Activated T-helper 1 cell treated with anti-CD3 and anti-CD28 coated beads, Interleukin-12 subunit alpha, Interleukin-12 subunit beta, Interleukin-2, Interleukin-4 antibody, amounts not matched to agents 30 ng/mL and 10 ng/mL and 1 ng/mL, durations not matched to agents 14 hours and 24 hours and 36 hours (primary cell): ENCODE data around the gene ACO2. TPM values are rescaled to one million over a fixed set of nuclear protein-coding genes. Genes with fewer than 3 reads are reported as not detected.

Source experiments
- DNase-seq: peaks from one replicate; pipeline ENCODE4 v3.0.0; 2021; ENCODE audit warnings: low spot score
- H3K27ac Mint-ChIP-seq: one replicate; pipeline ENCODE4 v1.8.0; 2021; ENCODE audit warnings: mild to moderate bottlenecking, mixed read lengths
- H3K27me3 Mint-ChIP-seq: one replicate; pipeline ENCODE4 v1.8.0; 2022; ENCODE audit warnings: mild to moderate bottlenecking, moderate library complexity, mixed read lengths; ENCODE audit not compliant: insufficient read depth
- H3K36me3 Mint-ChIP-seq: one replicate; pipeline ENCODE4 v1.8.0; 2021; ENCODE audit warnings: low read depth, mixed read lengths
- H3K4me1 Mint-ChIP-seq: one replicate; pipeline ENCODE4 v1.8.0; 2021; ENCODE audit warnings: low read depth, mixed read lengths
- H3K4me3 Mint-ChIP-seq: one replicate; pipeline ENCODE4 v1.8.0; 2021; ENCODE audit warnings: mild to moderate bottlenecking, moderate library complexity, mixed read lengths
- H3K9me3 Mint-ChIP-seq: one replicate; pipeline ENCODE4 v1.8.0; 2021; ENCODE audit warnings: mixed read lengths
- intact Hi-C: fragments of 100-400 bp; cut with micrococcal nuclease; formaldehyde crosslinking; loops from one replicate; pipeline ENCODE4 v1.15.1; 2024
- total RNA-seq: library from RNA; stranded (reverse); gene quantifications from 2 replicates; pipeline ENCODE4 v1.2.3, GENCODE V29; 2022

ACO2 gene
- total RNA-seq, 1 donor from 2014 or later = 101 TPM

DNA sequence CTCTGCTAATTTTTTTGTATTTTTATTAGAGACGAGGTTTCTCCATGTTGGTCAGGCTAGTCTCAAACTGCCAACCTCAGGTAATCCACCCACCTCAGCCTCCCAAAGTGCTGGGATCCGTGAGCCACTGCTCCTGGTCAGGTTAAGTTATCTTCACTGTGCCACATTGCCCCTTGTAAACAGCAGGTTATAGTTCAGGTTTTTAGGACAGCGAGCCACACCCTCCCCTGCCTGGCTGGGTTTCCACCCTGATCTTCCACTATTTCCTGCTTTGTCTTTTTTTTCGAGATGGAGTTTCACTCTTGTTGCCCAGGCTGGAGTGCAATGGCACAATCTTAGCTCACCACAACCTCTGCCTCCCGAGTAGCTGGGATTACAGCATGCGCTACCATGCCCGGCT lies 16.1 kb downstream of the ACO2 start:
- no peaks in the 10 kb centered on the region for H3K36me3 Mint-ChIP-seq
- intact Hi-C loops = no loop called here
- H3K9me3 Mint-ChIP-seq = no peaks in the 10 kb centered on the region
- no peaks in the 10 kb centered on the region for H3K27me3 Mint-ChIP-seq
- no peak overlapping the region for H3K27ac Mint-ChIP-seq
- DNase-seq = no peak
- peaks cover 17% of the 10 kb centered on the region for H3K4me1 Mint-ChIP-seq
- H3K4me3 Mint-ChIP-seq = no peak overlapping the region

DNA sequence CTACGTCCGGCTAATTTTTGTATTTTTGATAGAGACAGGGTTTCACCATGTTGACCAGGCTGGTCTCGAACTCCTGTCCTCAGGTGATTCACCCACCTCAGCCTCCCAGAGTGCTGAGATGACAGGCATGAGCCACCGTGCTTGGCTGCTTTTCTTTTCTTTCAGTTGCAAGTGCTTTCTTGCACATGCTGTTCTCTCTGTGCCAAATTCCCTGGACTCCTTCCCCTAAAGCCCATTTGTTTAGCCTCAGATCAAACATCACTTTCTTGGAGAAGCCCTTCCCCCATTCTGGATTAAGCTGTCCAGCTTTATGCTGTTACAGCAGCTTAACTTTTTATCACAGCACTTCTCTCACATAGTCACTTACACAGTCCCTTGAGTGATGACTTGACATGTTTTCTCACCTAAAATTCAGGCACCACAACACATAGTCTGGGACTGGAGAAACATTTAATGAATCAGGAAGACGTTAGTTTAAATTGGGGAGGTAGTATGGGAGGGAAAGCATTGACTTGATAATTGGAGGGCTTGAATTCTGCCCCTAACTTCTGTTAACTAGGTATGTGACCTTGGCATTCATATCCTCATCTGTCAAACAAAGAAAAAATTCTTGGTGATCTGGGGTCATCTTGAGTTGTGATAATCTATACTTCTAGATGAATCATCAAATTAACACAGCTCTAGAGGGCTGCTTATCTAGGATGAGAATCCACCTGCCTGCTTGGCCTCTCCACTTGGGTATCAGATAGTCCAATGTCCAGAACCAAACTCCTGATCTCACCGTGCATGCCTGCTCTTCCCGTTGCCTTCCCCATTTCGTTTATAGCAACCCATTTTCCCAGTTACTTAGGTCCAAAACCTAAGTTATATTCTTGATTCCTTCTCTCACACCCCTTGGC lies 18.4 kb downstream of the ACO2 start:
- Mint-ChIP-seq H3K4me1 (peaks cover 11% of the 10 kb centered on the region), H3K27ac (peak overlapping the region; percentile 2), H3K27me3 (no peaks in the 10 kb centered on the region), H3K36me3 (peaks cover 3% of the 10 kb centered on the region), H3K9me3 (no peaks in the 10 kb centered on the region), H3K4me3 (no peak overlapping the region)
- DNase-seq = no peak
- intact Hi-C loops = no loop called here

DNA sequence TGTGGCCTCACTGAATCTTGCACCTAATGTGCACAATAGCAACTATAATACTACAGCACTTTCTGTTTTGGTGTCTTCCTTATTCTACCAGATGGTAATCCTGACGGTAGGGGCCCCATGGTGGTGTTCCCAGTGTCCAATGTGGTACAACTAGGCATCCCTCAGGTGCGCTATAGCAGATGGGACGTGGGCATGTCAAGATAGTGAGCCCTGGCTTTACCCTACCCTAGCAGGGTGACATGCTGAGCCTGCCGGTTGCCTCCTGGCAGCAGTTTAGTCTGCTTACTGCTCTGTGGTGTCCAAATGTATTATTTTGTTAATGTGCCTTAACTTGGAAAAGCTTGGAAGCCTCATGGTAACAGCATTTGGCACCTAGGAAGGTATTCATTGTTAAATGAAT lies 19.2 kb downstream of the ACO2 start:
- peaks cover 6% of the 10 kb centered on the region for H3K4me1 Mint-ChIP-seq
- peaks cover 3% of the 10 kb centered on the region for H3K36me3 Mint-ChIP-seq
- intact Hi-C loops = no loop called here
- H3K9me3 Mint-ChIP-seq = no peaks in the 10 kb centered on the region
- no peak for DNase-seq
- no peaks in the 10 kb centered on the region for H3K27me3 Mint-ChIP-seq
- no peak overlapping the region for H3K27ac Mint-ChIP-seq
- H3K4me3 Mint-ChIP-seq = no peak overlapping the region

DNA sequence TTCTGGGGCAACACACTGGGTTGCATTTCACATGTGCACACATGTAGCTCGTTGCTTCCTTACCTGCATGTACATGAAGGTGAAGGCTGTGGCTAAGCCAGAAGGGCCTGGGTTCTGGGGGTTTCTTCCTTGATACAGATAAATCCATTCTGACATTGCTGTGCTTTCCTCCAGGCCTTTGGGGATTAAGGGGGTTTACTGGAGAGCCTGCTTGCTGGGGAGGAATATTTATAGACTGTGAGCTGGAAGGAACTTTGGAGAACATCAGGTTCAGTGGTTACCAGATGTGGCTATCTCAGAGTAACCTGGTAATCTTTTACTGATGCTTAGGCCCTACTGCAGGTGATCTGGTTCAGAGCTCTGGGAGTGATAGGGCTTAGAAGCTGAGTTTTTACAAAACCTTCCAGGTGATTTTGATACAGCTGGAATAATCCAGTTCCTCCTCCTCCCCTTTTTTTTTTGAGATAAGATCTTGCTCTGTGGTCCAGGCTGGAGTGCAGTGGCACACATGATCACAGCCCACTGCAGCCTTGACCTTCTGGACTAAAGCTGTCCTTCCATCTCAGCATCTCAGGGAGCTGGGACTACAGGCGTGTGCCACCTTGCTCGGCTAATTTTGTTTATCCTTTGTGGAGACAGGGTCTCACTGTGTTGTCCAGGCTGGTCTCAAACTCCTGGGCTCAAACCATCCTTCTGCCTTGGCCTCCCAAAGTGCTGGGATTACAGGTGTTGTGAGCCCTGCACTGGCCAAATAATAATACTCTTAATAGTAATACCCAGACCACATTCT lies 19.9 kb downstream of the ACO2 start:
- peaks cover 3% of the 10 kb centered on the region for H3K36me3 Mint-ChIP-seq
- H3K4me3 Mint-ChIP-seq = no peak overlapping the region
- H3K9me3 Mint-ChIP-seq = no peaks in the 10 kb centered on the region
- H3K27me3 Mint-ChIP-seq = no peaks in the 10 kb centered on the region
- intact Hi-C loops = no loop called here
- no peak overlapping the region for H3K27ac Mint-ChIP-seq
- no peak for DNase-seq
- peaks cover 3% of the 10 kb centered on the region for H3K4me1 Mint-ChIP-seq

DNA sequence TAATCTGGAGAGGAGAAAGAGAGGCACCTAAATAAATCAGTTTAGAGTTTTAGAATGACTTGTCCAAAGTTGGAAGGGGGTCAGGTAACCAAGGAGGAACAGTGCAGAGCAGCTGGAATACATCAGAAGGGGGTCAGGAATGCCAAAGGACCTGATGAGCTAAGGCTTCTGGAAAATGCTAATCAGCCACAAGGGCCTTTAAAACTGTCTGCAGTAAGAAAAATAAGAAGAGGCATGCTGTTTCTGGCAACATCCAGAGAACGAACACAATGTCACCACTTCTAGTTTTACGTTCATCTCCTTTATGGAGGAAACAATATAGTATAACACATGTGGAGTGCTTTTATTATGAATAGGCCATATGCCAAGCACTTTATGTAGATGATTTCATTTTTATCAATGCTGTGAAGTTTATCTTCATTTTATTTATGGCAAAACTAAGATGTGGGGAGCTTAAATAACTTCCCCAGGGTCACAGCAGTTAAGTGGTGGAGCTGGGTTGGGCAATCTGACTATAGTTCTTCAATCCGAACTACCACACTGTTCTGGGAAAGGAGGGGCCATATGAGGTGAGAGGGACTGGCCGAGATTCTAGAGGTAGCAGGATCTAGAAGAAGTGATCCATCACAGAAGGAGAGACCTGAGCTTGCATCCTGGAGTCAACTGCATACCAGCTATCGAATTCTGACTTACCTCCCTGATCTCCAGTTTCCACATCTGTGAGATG lies 22.6 kb downstream of the ACO2 start:
- no peak for DNase-seq
- H3K36me3 Mint-ChIP-seq = peaks cover 3% of the 10 kb centered on the region
- H3K4me3 Mint-ChIP-seq = no peak overlapping the region
- H3K27me3 Mint-ChIP-seq = no peaks in the 10 kb centered on the region
- intact Hi-C loops = no loop called here
- H3K27ac Mint-ChIP-seq = no peak overlapping the region
- no peaks in the 10 kb centered on the region for H3K9me3 Mint-ChIP-seq
- H3K4me1 Mint-ChIP-seq = no peaks in the 10 kb centered on the region

DNA sequence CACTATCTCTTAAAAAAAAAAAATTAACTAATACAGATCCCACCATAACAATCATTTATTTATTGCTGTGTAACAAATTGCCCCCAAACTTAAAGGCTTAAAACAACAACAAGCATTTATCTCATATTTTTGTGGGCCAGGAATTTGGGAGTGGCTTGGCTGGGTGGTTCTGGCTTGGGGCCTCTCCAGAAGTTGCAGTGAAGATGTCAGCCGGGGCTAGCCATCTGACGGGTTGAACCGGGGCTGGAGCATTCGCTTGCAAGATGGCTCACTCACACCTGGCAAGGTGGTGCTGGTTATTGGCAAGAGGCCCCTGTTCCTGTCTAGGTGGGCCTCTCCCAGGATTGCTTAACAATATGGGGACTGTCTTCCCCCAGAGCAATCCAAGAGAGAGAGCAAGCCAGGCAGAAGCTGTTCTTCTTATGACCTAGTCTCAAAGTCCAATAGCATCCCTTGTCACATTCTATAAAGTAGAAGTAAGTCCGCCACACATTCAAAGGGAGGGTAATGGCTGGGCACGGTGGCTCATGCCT lies 29.5 kb downstream of the ACO2 start:
- no peak overlapping the region for H3K4me3 Mint-ChIP-seq
- no peaks in the 10 kb centered on the region for H3K9me3 Mint-ChIP-seq
- H3K36me3 Mint-ChIP-seq = peaks cover 6% of the 10 kb centered on the region
- H3K4me1 Mint-ChIP-seq = no peaks in the 10 kb centered on the region
- intact Hi-C loops = no loop called here
- no peak for DNase-seq
- no peaks in the 10 kb centered on the region for H3K27me3 Mint-ChIP-seq
- H3K27ac Mint-ChIP-seq = no peak overlapping the region

DNA sequence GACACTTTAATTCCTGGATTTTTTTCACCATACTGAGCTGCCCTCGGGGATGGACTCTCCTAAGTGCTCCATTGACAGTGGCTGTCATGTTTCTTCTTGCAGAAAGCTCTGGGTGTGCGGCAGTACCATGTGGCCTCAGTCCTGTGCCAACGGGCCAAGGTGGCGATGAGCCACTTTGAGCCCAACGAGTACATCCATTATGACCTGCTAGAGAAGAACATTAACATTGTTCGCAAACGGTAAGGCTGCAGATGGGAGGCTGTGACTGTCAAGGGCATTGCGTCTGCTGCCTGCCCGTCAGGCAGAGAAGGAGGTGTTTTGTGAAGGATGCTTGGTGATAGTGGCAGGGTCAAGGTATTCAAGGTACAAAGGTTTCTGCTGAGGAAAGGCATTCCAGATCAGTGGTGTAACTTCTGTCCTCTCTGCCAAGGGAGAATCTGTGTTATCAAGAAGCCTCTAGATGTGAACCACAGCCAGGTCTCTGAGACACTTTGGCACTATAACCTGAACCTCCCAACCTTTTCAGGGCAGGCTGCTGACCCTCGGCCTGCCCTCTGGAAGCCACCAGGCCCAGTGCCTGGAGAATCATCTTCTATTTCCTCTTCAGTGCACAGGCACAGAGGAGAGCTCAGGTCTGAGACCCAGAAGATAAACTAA lies 30.8 kb downstream of the ACO2 start:
- no peaks in the 10 kb centered on the region for H3K4me1 Mint-ChIP-seq
- H3K27ac Mint-ChIP-seq = no peak overlapping the region
- no peak for DNase-seq
- H3K27me3 Mint-ChIP-seq = no peaks in the 10 kb centered on the region
- no peak overlapping the region for H3K4me3 Mint-ChIP-seq
- no peaks in the 10 kb centered on the region for H3K9me3 Mint-ChIP-seq
- peaks cover 6% of the 10 kb centered on the region for H3K36me3 Mint-ChIP-seq
- intact Hi-C loops = no loop called here

DNA sequence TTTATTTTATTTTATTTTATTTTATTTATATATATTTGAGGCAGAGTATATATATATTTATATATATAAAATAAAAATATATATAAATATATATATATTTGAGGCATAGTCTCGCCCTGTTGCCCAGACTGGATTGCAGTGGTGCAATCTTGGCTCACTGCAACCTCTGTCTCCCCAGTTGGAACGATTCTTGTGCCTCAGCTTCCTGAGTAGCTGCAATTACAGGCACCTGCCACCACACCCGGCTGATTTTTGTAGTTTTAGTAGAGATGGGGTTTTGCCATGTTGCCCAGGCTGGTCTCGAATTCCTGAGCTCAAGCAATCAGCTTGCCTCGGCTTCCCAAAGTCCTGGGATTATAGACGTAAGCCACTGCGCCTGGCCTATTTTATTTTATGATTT lies 31.4 kb downstream of the ACO2 start:
- H3K27me3 Mint-ChIP-seq = no peaks in the 10 kb centered on the region
- peaks cover 6% of the 10 kb centered on the region for H3K36me3 Mint-ChIP-seq
- H3K27ac Mint-ChIP-seq = no peak overlapping the region
- H3K9me3 Mint-ChIP-seq = no peaks in the 10 kb centered on the region
- no peak for DNase-seq
- intact Hi-C loops = no loop called here
- H3K4me1 Mint-ChIP-seq = no peaks in the 10 kb centered on the region
- H3K4me3 Mint-ChIP-seq = no peak overlapping the region

DNA sequence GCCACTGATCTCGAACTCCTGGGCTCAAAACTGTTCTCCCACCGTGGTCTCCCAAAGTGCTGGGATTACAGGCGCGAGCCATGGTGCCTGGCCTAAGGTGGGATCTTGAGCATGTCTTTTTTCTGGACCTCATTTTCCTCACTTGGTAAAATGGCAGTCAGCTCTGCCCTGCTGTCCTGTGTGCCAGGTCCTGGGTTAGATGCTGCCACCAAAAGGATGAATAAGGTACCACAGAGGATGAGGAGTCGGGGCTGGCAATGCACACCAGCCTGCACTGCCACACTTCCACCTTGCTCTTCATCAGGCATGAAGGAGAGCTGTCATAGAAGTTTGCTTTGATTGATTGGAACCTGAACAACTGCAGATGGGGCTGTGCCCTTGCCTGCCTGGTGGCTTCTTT lies 32.3 kb downstream of the ACO2 start:
- Mint-ChIP-seq H3K4me3 (no peak overlapping the region), H3K9me3 (no peaks in the 10 kb centered on the region), H3K27me3 (no peaks in the 10 kb centered on the region), H3K4me1 (no peaks in the 10 kb centered on the region), H3K27ac (no peak overlapping the region), H3K36me3 (peaks cover 6% of the 10 kb centered on the region)
- DNase-seq = no peak
- intact Hi-C loops = loop anchor here (1.0 kb wide), 1 partner anchor 97 kb away; no protein-coding TSS in a partner anchor

DNA sequence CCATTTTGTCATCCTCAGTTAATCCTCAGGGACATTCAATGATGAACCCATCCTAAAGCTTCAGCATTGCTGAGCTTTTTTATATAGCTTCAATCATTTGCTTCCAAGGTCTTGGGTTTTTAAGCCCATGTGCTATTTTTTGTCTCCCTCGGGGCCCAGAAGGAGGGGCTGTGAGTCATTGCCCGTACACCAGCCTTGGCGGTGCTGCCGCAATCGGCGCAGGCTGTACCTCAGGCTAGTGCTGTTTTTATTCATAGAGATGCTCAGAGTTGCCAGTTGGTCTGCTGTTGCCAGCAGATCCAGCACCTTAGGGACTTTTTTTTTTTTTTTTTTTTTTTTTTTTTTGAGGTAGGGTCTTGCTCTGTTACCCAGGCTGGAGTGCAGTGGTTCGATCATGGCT lies 35.5 kb downstream of the ACO2 start:
- Mint-ChIP-seq H3K27me3 (no peaks in the 10 kb centered on the region), H3K27ac (no peak overlapping the region), H3K9me3 (no peaks in the 10 kb centered on the region), H3K4me3 (no peak overlapping the region), H3K4me1 (no peaks in the 10 kb centered on the region), H3K36me3 (peaks cover 16% of the 10 kb centered on the region)
- DNase-seq = no peak
- intact Hi-C loops = no loop called here

DNA sequence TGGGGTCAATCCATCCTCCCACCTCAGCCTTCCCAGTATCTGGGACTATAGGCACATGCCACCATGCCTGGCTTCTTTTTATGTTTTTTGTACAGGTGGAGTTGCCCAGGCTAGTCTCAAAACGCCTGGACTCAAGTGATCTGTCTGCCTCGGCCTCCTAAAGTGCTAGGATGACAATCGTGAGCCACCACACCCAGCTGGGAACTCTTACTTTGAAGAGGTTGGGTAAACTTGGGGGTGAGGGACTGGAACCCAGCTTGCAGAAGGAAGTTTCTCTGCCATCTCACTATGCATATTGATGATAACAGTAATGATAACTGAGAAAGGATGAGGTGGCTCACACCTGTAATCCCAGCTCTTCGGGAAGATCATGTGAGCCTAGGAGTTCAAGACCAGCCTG lies 35.9 kb downstream of the ACO2 start:
- intact Hi-C loops = no loop called here
- Mint-ChIP-seq H3K4me1 (no peaks in the 10 kb centered on the region), H3K9me3 (no peaks in the 10 kb centered on the region), H3K36me3 (peaks cover 18% of the 10 kb centered on the region), H3K27me3 (no peaks in the 10 kb centered on the region), H3K27ac (no peak overlapping the region), H3K4me3 (no peak overlapping the region)
- no peak for DNase-seq

DNA sequence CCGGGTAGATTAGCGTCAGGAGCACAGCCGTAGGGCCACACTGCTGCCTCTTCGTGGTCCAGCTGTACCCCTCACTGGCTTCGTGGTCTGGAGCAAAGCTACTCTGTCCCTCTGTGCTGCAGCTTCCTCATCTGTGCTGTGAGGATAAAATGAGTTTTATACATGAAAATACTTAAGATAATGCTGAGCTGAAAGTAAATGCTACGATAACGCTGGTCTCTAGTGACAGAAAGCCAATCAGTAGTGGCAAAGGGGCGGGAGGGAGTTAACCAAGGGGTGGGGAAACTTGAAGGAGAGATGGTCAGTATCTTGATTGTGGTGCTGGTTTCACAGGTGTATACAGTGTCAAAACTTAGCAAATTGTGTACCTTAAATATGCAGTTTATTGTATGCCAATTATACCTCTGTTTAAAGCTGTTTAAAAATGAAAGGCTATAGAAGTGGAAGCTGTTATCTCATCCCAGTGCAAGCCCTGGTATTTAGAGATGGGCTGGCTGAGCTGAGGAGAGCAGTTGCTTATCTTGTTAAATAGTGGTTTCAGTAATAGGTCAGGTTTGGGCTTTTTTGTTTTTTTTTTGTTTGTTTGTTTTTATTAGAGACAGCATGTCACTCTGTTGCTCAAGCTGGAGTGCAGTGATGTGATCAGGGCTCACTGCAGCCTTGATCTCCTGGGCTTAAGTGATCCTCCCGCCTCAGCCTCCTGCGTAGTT lies 36.7 kb downstream of the ACO2 start:
- Mint-ChIP-seq H3K4me3 (no peak overlapping the region), H3K36me3 (peaks cover 18% of the 10 kb centered on the region), H3K27me3 (no peaks in the 10 kb centered on the region), H3K9me3 (no peaks in the 10 kb centered on the region), H3K4me1 (no peaks in the 10 kb centered on the region), H3K27ac (no peak overlapping the region)
- intact Hi-C loops = no loop called here
- no peak for DNase-seq
